Trophoblast cell (in vitro differentiated cells and primary cell): ENCODE data around the gene CCDC12.

Experiments used
- DNase-seq, 2 donors: peaks; one replicate each; pipeline ENCODE4 v3.0.0-alpha.2; 2016
- H2AFZ ChIP-seq: 2 replicates; pipeline ENCODE4 v1.6.1; 2013; ENCODE audit warnings: low read length, moderate library complexity, mild to moderate bottlenecking; ENCODE audit not compliant: insufficient read depth, poor library complexity
- H2AK5ac ChIP-seq: 2 replicates; pipeline ENCODE4 v1.6.1; 2013; ENCODE audit warnings: mild to moderate bottlenecking, low read length
- H2BK120ac ChIP-seq: 2 replicates; pipeline ENCODE4 v1.6.1; 2013; ENCODE audit warnings: low read length, mild to moderate bottlenecking, moderate library complexity; ENCODE audit not compliant: insufficient read depth, poor library complexity
- H2BK12ac ChIP-seq: 2 replicates; pipeline ENCODE4 v1.6.1; 2013; ENCODE audit warnings: mild to moderate bottlenecking, low read length, moderate library complexity
- H2BK5ac ChIP-seq: 2 replicates; pipeline ENCODE4 v1.6.1; 2013; ENCODE audit warnings: low read length, low read depth, moderate library complexity, mild to moderate bottlenecking; ENCODE audit not compliant: poor library complexity
- H3K14ac ChIP-seq: 2 replicates; pipeline ENCODE4 v1.6.1; 2013; ENCODE audit warnings: mild to moderate bottlenecking, low read length
- H3K18ac ChIP-seq: 2 replicates; pipeline ENCODE4 v1.6.1; 2013; ENCODE audit warnings: mild to moderate bottlenecking, low read length
- H3K23ac ChIP-seq: 2 replicates; pipeline ENCODE4 v1.6.1; 2013; ENCODE audit warnings: low read length
- H3K27ac ChIP-seq: 2 replicates; pipeline ENCODE4 v1.5.1; 2013; ENCODE audit warnings: low read depth, mild to moderate bottlenecking, inconsistent platforms, low read length, moderate library complexity
- H3K27me3 ChIP-seq: 2 replicates; pipeline ENCODE4 v1.6.1; 2013; ENCODE audit warnings: inconsistent platforms, mild to moderate bottlenecking, low read length, moderate library complexity; ENCODE audit not compliant: insufficient read depth
- H3K36me3 ChIP-seq, 2 experiments: 1 replicate in 1 of 2; 2 replicates in 1 of 2; pipeline ENCODE4 v1.6.1; 2013; ENCODE audit warnings: low read length in 2 of 2, mild to moderate bottlenecking in 2 of 2, moderate library complexity in 1 of 2; ENCODE audit not compliant: insufficient read depth in 2 of 2, control insufficient read depth in 1 of 2
- H3K4ac ChIP-seq: 2 replicates; pipeline ENCODE4 v1.6.1; 2013; ENCODE audit warnings: low read depth, mild to moderate bottlenecking, low read length, moderate library complexity
- H3K4me1 ChIP-seq, 2 experiments: 1 replicate in 1 of 2; 2 replicates in 1 of 2; pipeline ENCODE4 v1.6.1; 2013; ENCODE audit warnings: low read length in 2 of 2, mild to moderate bottlenecking in 2 of 2, moderate library complexity in 1 of 2; ENCODE audit not compliant: insufficient read depth in 2 of 2, control insufficient read depth in 1 of 2
- H3K4me2 ChIP-seq: 2 replicates; pipeline ENCODE4 v1.6.1; 2013; ENCODE audit warnings: inconsistent platforms, mild to moderate bottlenecking, low read length, moderate library complexity
- H3K4me3 ChIP-seq: 2 replicates; pipeline ENCODE4 v1.5.1; 2013; ENCODE audit warnings: mild to moderate bottlenecking, low read depth, low read length, inconsistent platforms
- H3K79me1 ChIP-seq: one replicate; pipeline ENCODE4 v1.6.1; 2013; ENCODE audit warnings: low read length
- H3K79me2 ChIP-seq: 2 replicates; pipeline ENCODE4 v1.6.1; 2013; ENCODE audit warnings: low read length, mild to moderate bottlenecking; ENCODE audit not compliant: control insufficient read depth, insufficient read depth, poor library complexity
- H3K9ac ChIP-seq: 2 replicates; pipeline ENCODE4 v1.6.1; 2013; ENCODE audit warnings: mild to moderate bottlenecking, low read length
- H3K9me3 ChIP-seq: 2 replicates; pipeline ENCODE4 v1.6.1; 2013; ENCODE audit warnings: low read depth, mild to moderate bottlenecking, control low read depth, inconsistent platforms, low read length; ENCODE audit not compliant: insufficient read depth
- H4K12ac ChIP-seq: 2 replicates; pipeline ENCODE4 v1.6.1; 2013; ENCODE audit warnings: low read depth, mild to moderate bottlenecking, low read length, moderate library complexity
- H4K8ac ChIP-seq: 2 replicates; pipeline ENCODE4 v1.6.1; 2013; ENCODE audit warnings: low read depth, mild to moderate bottlenecking, low read length, moderate library complexity
- H4K91ac ChIP-seq: one replicate; pipeline ENCODE4 v1.6.1; 2013; ENCODE audit warnings: low read depth, mild to moderate bottlenecking, low read length, moderate library complexity
- WGBS: extraction: QIAGEN DNeasy Blood & Tissue Kit; methylation state at CpG from one replicate; pipeline ENCODE4 v1.1.7; 2013; ENCODE audit warnings: missing lambda C conversion rate; ENCODE audit not compliant: insufficient read length, insufficient coverage; ENCODE audit errors: extremely low coverage; 5-methylcytosine and 5-hydroxymethylcytosine counted together

CCDC12 gene

DNA sequence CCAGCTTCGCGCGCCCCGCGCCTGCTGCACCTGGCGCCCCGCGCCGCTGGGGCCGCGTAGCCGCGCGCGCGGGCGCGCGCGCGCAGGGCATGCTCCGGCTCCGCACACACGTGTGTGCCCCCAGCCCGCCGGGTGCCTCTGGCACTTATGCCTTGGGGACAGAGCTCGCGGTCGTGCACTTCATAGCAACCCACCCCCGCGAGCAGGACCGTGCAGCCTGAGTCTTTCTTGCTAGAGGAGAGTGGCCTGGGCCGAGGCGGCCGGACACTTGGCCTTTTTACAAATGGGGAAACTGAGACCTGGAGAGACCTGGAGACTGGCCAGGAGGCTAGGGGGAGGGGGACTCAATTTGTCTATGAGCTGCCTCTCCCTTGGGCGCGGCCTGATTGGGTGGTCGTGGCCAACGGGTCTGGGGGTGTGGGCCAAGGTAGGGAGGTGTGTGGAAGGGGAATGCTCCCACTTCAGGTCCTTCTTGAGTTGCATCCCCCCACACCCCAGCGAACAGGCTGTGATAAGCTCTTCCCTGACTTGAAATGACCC lies 3.5 kb upstream of the CCDC12 start:
- H3K36me3 ChIP-seq, result no peaks in the 10 kb centered on the region
- peak overlapping the region; percentile 41 for H4K8ac ChIP-seq
- peak overlapping the region; percentile 13 for H3K4ac ChIP-seq
- H2BK120ac ChIP-seq, result peak overlapping the region; percentile 63
- peak overlapping the region; percentile 72 for H3K4me3 ChIP-seq
- H3K27me3 ChIP-seq, result no peaks in the 10 kb centered on the region
- H3K4me2 ChIP-seq, result peak overlapping the region; percentile 97
- peaks cover 28% of the 10 kb centered on the region for H3K79me1 ChIP-seq
- H2AFZ ChIP-seq, result peak overlapping the region; percentile 19
- H3K14ac ChIP-seq, result peak overlapping the region; percentile 78
- peak overlapping the region; percentile 73 for H3K18ac ChIP-seq
- peak overlapping the region; percentile 68 for H4K91ac ChIP-seq
- H3K79me2 ChIP-seq, result peaks cover 20% of the 10 kb centered on the region
- no CpG with 5 or more reads among the region's 40 CpGs for WGBS
- H2BK12ac ChIP-seq, result peak overlapping the region; percentile 18
- H3K4me1 ChIP-seq, result peaks cover 28 to 36% of the 10 kb centered on the region in 2 experiments
- DNase-seq, result no peak
- no peak overlapping the region for H3K23ac ChIP-seq
- no peak overlapping the region for H3K27ac ChIP-seq
- H2BK5ac ChIP-seq, result peak overlapping the region; percentile 36
- peak overlapping the region; percentile 75 for H3K9ac ChIP-seq
- H2AK5ac ChIP-seq, result peak overlapping the region; percentile 62
- H4K12ac ChIP-seq, result peak overlapping the region; percentile 17
- no peaks in the 10 kb centered on the region for H3K9me3 ChIP-seq

DNA sequence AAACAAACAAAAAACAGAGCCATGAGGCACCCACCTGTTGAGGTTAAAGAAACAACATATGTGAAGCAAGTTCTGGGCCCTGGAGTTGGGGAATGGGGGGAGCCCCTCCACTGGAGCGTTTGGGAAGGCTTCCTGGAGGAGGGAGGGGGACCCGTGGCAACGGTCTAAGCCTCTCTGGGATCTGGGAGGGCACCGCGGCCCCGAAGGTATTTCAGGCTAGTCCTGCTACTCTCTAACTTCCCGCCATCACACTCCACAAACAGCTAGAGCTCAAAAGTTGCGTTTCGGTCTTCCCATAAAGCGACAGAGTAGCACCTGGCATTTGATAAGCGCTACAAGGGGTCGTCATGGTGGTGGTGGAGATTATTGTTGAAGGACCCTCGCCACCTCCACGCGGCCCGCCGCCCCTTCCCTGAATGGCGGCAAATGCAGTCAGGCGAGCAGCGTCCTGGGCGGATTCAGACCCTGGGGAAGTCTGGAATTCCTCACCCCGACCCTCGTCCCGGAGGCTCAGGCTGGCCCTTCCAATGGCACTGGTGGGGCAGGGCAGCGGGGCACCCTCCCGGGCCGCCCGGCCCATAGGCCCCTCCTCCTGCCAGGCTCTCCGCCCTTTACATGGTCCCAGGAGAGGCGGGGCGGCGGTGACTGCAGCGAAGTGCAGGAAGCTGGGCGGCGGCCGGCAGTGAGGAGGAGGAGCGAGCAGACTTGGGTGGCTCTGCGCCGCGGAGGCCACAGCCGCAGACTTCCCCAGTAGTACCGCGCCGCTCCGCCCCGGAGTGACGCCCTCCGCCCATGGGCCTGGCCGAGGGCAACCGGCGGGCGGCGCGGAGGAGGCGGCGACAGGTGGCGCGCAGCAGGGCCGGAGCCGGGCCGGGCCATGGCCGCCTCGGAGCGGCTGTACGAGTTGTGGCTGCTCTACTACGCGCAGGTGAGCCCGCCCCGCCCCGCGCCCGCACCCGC lies 2.7 kb upstream of the CCDC12 start, which contains the start of gene NBEAL2:
NBEAL2 (plus strand) TSS at position 682 of the 960 bp plus-strand sequence; CDS start at position 878, 196 bp downstream.
- WGBS, result no CpG with 5 or more reads among the region's 73 CpGs
- Histone ChIP-seq H2BK120ac (peak within 1 kb of the TSS; percentile 94), H3K4ac (peak within 1 kb of the TSS; percentile 28), H2BK12ac (peak within 1 kb of the TSS; percentile 18), H3K9ac (peak within 1 kb of the TSS; percentile 75), H3K14ac (peak within 1 kb of the TSS; percentile 78), H3K4me3 (peak within 1 kb of the TSS; percentile 72), H3K79me2 (peaks cover 23% of the 10 kb centered on the region), H4K91ac (peak within 1 kb of the TSS; percentile 98), H2AK5ac (peak within 1 kb of the TSS; percentile 78), H3K23ac (no peak within 1 kb of the TSS), H2BK5ac (peak within 1 kb of the TSS; percentile 51), H3K4me2 (peak within 1 kb of the TSS; percentile 97), H3K4me1 (peaks cover 26 to 36% of the 10 kb centered on the region in 2 experiments), H3K27ac (peak within 1 kb of the TSS; percentile 37), H3K18ac (peak within 1 kb of the TSS; percentile 86), H4K12ac (peak within 1 kb of the TSS; percentile 78), H3K9me3 (no peaks in the 10 kb centered on the region), H3K27me3 (no peaks in the 10 kb centered on the region), H3K79me1 (peaks cover 28% of the 10 kb centered on the region), H3K36me3 (no peaks in the 10 kb centered on the region), H2AFZ (peak within 1 kb of the TSS; percentile 76), H4K8ac (peak within 1 kb of the TSS; percentile 92)
- peak; percentile 96 to 98 for DNase-seq

- Histone ChIP-seq H2BK120ac (no peak overlapping the region), H4K8ac (no peak overlapping the region), H3K18ac (no peak overlapping the region), H3K4me2 (no peak overlapping the region), H3K4ac (no peak overlapping the region), H3K9me3 (no peaks in the 10 kb centered on the region), H3K27me3 (no peaks in the 10 kb centered on the region), H4K12ac (no peak overlapping the region), H3K9ac (no peak overlapping the region), H2AK5ac (no peak overlapping the region), H3K79me1 (peaks cover 28% of the 10 kb centered on the region), H2BK5ac (no peak overlapping the region), H4K91ac (peak overlapping the region; percentile 74), H3K14ac (no peak overlapping the region), H3K4me1 (peaks cover 26 to 36% of the 10 kb centered on the region in 2 experiments), H3K23ac (no peak overlapping the region), H3K36me3 (no peaks in the 10 kb centered on the region), H3K79me2 (peaks cover 24% of the 10 kb centered on the region), H3K27ac (no peak overlapping the region), H2BK12ac (peak overlapping the region; percentile 19), H2AFZ (no peak overlapping the region), H3K4me3 (no peak overlapping the region)
- whole genome bisulfite sequencing, result no CpG with 5 or more reads among the region's 9 CpGs
- DNase-seq, result no peak
Observed at GRCh38 chr3:46978381-46978780, 1.8 kb upstream of the CCDC12 start.

DNA sequence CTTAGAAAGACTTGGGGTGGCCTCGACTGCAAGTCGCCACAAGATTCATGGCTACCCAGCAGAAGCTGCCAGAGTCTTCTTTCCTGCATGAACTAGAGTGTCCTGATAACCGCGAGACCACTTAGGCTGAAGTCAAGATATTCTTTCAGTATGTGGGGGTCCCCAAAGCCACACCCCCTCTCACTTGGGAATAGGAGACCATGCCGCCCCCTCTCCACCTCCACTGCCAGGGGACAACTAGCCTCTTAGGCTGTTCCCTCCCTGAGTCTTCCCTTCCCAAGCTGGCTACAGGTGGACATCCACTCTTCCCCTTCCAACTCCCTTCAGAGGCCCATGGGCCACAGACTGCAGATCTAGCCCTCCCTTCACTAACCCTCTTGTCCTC lies 1.3 kb upstream of the CCDC12 start:
- H3K27ac ChIP-seq, result peak overlapping the region; percentile 52
- no peak overlapping the region for H2AFZ ChIP-seq
- peak overlapping the region; percentile 93 for H2BK12ac ChIP-seq
- H3K4me1 ChIP-seq, result peaks cover 24 to 33% of the 10 kb centered on the region in 2 experiments
- H3K79me2 ChIP-seq, result peaks cover 24% of the 10 kb centered on the region
- no peak overlapping the region for H3K4me3 ChIP-seq
- no peaks in the 10 kb centered on the region for H3K27me3 ChIP-seq
- H3K4ac ChIP-seq, result no peak overlapping the region
- no CpG with 5 or more reads among the region's 5 CpGs for WGBS
- no peaks in the 10 kb centered on the region for H3K36me3 ChIP-seq
- no peaks in the 10 kb centered on the region for H3K9me3 ChIP-seq
- H2BK5ac ChIP-seq, result peak overlapping the region; percentile 35
- no peak overlapping the region for H3K9ac ChIP-seq
- peak overlapping the region; percentile 82 for H4K8ac ChIP-seq
- peak overlapping the region; percentile 88 for H2AK5ac ChIP-seq
- peak overlapping the region; percentile 69 for H3K14ac ChIP-seq
- H3K4me2 ChIP-seq, result no peak overlapping the region
- peaks cover 28% of the 10 kb centered on the region for H3K79me1 ChIP-seq
- H3K23ac ChIP-seq, result no peak overlapping the region
- H2BK120ac ChIP-seq, result peak overlapping the region; percentile 44
- peak overlapping the region; percentile 54 for H4K12ac ChIP-seq
- H4K91ac ChIP-seq, result peak overlapping the region; percentile 74
- no peak for DNase-seq
- no peak overlapping the region for H3K18ac ChIP-seq
